ENCODE data around the gene TSEN2. TPM values are rescaled to one million over a fixed set of nuclear protein-coding genes. Genes with fewer than 3 reads are reported as not detected.
"Not testable (repeated sequence)": the region's sequence is repeated elsewhere in the genome, so short reads cannot be mapped to it uniquely, and the experiment has no call there.

Gene TSEN2
- total RNA-seq, 2 experiments from 2014 or later = 19.4 to 21.4 TPM

GRCh38 chr3:12447075-12447474 is 37.2 kb upstream of the TSEN2 start:
- H3K27me3 Mint-ChIP-seq = no peaks in the 10 kb centered on the region
- no peak for TF ChIP-seq CTCF (IDR thresholded peaks at IDR 0.05)
- CTCF ChIA-PET = no interaction called here
- H3K27ac Mint-ChIP-seq = no peak overlapping the region
- no peak for ATAC-seq
- no peaks in the 10 kb centered on the region for H3K36me3 Mint-ChIP-seq (ENCODE audit: low read depth)
- H3K9me3 Mint-ChIP-seq = no peaks in the 10 kb centered on the region
- H3K4me3 Mint-ChIP-seq = no peak overlapping the region
- H3K4me1 Mint-ChIP-seq (ENCODE audit: low read depth) = no peaks in the 10 kb centered on the region
- DNase-seq = no peak
- intact Hi-C loops (cut with micrococcal nuclease) = no loop called here
- POLR2A ChIA-PET = no interaction called here

- H3K27me3 Mint-ChIP-seq; intact Hi-C loops (cut with micrococcal nuclease); H3K4me1 Mint-ChIP-seq (ENCODE audit: low read depth); H3K27ac Mint-ChIP-seq; H3K36me3 Mint-ChIP-seq (ENCODE audit: low read depth); H3K4me3 Mint-ChIP-seq; DNase-seq; ATAC-seq; CTCF ChIA-PET; POLR2A ChIA-PET; H3K9me3 Mint-ChIP-seq: not testable (repeated sequence)
These were observed 35.7 kb upstream of the TSEN2 start for GRCh38 chr3:12448404-12449202.

- Mint-ChIP-seq H3K9me3 (no peaks in the 10 kb centered on the region), H3K27me3 (no peaks in the 10 kb centered on the region), H3K27ac (no peak overlapping the region), H3K4me3 (no peak overlapping the region), H3K36me3 (ENCODE audit: low read depth) (no peaks in the 10 kb centered on the region), H3K4me1 (ENCODE audit: low read depth) (no peaks in the 10 kb centered on the region)
- no peak for DNase-seq
- intact Hi-C loops (cut with micrococcal nuclease) = no loop called here
- ChIA-PET CTCF (interaction anchor here (1.2 kb wide), 1 partner anchor 315 kb away, joined by 5 read pairs; no protein-coding TSS in a partner anchor), POLR2A (no interaction called here)
- no peak for TF ChIP-seq CTCF (IDR thresholded peaks at IDR 0.05)
- ATAC-seq = no peak
These were observed 34.2 kb upstream of the TSEN2 start for GRCh38 chr3:12449889-12450682.

- intact Hi-C loops (cut with micrococcal nuclease) = no loop called here
- ATAC-seq (no peak), DNase-seq (no peak)
- no peak overlapping the region for H3K27ac Mint-ChIP-seq
- H3K4me1 Mint-ChIP-seq (ENCODE audit: low read depth) = no peaks in the 10 kb centered on the region
- H3K9me3 Mint-ChIP-seq = no peaks in the 10 kb centered on the region
- ChIA-PET POLR2A (interaction anchor here (1.1 kb wide), 1 partner anchor 44 kb away, joined by 3 read pairs; no protein-coding TSS in a partner anchor), CTCF (interaction anchor here (1.1 to 1.6 kb wide), 2 partner anchors 19 to 28 kb away, joined by 3 to 5 read pairs; no protein-coding TSS in a partner anchor)
- no peak for TF ChIP-seq CTCF (IDR thresholded peaks at IDR 0.05)
- no peaks in the 10 kb centered on the region for H3K36me3 Mint-ChIP-seq (ENCODE audit: low read depth)
- no peaks in the 10 kb centered on the region for H3K27me3 Mint-ChIP-seq
- H3K4me3 Mint-ChIP-seq = no peak overlapping the region
These were observed 32.8 kb upstream of the TSEN2 start for GRCh38 chr3:12451481-12451880.

- Mint-ChIP-seq H3K27ac (no peak overlapping the region), H3K36me3 (ENCODE audit: low read depth) (no peaks in the 10 kb centered on the region), H3K4me1 (ENCODE audit: low read depth) (no peaks in the 10 kb centered on the region), H3K27me3 (no peaks in the 10 kb centered on the region), H3K4me3 (no peak overlapping the region), H3K9me3 (no peaks in the 10 kb centered on the region)
- CTCF ChIA-PET = interaction anchor here (1.1 to 1.6 kb wide), 2 partner anchors 18 to 28 kb away, joined by 3 to 5 read pairs; no protein-coding TSS in a partner anchor
- ATAC-seq (no peak), DNase-seq (no peak)
- POLR2A ChIA-PET = interaction anchor here (1.1 kb wide), 1 partner anchor 44 kb away, joined by 3 read pairs; no protein-coding TSS in a partner anchor
- no peak for TF ChIP-seq CTCF (IDR thresholded peaks at IDR 0.05)
- intact Hi-C loops (cut with micrococcal nuclease) = no loop called here
These were observed 32.3 kb upstream of the TSEN2 start for GRCh38 chr3:12451960-12452359.
